GM12864 (cell line): ENCODE results near the gene NCCRP1.
A peak's percentile ranks its signal among the peaks of the same experiment; 100 is the strongest.
"Not testable (repeated sequence)": the region's sequence is repeated elsewhere in the genome, so short reads cannot be mapped to it uniquely, and the experiment has no call there.

Source experiments
- DNase-seq: peaks from one replicate; pipeline ENCODE4 v3.0.0-alpha.2; 2011; ENCODE audit warnings: low read depth
- H3K4me3 ChIP-seq: 2 replicates; pipeline ENCODE4 v1.5.1; 2011; ENCODE audit warnings: mild to moderate bottlenecking, low read depth, low read length, control low read depth
- TF ChIP-seq, protein P1 (sequence below): IDR thresholded peaks from 2 replicates; pipeline ENCODE4 v1.5.1; 2011; ENCODE audit warnings: low read depth, mild to moderate bottlenecking, moderate library complexity, low read length, control low read depth, inconsistent platforms; ENCODE audit errors: missing control alignments

NCCRP1 gene

GRCh38 chr19:39237200-39238184 is 40.7 kb downstream of the NCCRP1 start:
- TF ChIP-seq, protein P1, sequence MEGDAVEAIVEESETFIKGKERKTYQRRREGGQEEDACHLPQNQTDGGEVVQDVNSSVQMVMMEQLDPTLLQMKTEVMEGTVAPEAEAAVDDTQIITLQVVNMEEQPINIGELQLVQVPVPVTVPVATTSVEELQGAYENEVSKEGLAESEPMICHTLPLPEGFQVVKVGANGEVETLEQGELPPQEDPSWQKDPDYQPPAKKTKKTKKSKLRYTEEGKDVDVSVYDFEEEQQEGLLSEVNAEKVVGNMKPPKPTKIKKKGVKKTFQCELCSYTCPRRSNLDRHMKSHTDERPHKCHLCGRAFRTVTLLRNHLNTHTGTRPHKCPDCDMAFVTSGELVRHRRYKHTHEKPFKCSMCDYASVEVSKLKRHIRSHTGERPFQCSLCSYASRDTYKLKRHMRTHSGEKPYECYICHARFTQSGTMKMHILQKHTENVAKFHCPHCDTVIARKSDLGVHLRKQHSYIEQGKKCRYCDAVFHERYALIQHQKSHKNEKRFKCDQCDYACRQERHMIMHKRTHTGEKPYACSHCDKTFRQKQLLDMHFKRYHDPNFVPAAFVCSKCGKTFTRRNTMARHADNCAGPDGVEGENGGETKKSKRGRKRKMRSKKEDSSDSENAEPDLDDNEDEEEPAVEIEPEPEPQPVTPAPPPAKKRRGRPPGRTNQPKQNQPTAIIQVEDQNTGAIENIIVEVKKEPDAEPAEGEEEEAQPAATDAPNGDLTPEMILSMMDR: no peak
- DNase-seq: peak; percentile 45
- no peak overlapping the region; the same call in 1 of the 2 replicates for H3K4me3 ChIP-seq

GRCh38 chr19:39238209-39238608 is 41.4 kb downstream of the NCCRP1 start:
- H3K4me3 ChIP-seq: no peak overlapping the region
- TF ChIP-seq, protein P1: no peak
- DNase-seq: no peak

GRCh38 chr19:39238944-39239343 is 42.2 kb downstream of the NCCRP1 start:
- no peak overlapping the region for H3K4me3 ChIP-seq
- TF ChIP-seq, protein P1: no peak
- no peak for DNase-seq

DNA sequence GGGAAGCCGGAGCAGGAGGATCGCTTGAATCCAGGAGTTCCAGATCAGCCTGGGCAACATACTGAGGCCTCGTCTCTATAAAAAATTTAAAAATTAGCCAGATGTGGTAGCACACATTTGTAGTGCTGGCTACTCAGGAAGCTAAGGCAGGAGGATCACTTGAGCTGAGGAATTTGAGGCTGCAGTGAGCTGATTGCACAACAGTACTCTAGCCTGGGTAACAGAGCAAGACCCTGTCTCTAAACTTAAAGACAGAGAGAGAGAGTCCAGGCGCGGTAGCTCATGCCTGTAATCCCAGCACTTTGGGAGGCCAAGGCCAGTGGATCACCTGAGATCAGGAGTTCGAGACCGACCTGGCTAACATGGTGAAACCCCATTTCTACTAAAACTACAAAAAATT is 43.7 kb downstream of the NCCRP1 start:
- TF ChIP-seq, protein P1: no peak
- DNase-seq: no peak

DNA sequence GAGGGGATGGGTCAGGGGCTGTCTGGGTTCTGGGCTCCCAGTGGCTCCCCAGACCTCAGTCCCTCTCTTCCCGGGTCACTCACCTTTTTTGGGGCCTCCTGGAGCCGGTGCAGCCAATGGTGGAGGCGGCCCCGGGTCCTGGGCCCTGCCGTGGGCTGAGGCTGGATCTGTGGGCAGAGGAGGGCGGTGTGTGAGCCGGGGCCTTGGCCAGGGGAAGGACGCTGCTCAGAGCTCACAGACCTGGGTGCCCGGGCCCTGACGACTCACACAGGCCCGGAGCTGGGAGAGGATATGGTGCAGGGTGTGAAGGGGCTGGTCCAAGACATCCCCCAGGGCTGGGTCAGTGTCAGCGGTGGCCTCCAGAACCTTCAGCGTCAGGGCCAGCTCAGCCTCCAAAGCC is 47.0 kb downstream of the NCCRP1 start:
- DNase-seq, H3K4me3 ChIP-seq: not testable (repeated sequence)

More for the DNA sequence above, 43.7 kb downstream of the NCCRP1 start:
- no peak overlapping the region for H3K4me3 ChIP-seq

DNA sequence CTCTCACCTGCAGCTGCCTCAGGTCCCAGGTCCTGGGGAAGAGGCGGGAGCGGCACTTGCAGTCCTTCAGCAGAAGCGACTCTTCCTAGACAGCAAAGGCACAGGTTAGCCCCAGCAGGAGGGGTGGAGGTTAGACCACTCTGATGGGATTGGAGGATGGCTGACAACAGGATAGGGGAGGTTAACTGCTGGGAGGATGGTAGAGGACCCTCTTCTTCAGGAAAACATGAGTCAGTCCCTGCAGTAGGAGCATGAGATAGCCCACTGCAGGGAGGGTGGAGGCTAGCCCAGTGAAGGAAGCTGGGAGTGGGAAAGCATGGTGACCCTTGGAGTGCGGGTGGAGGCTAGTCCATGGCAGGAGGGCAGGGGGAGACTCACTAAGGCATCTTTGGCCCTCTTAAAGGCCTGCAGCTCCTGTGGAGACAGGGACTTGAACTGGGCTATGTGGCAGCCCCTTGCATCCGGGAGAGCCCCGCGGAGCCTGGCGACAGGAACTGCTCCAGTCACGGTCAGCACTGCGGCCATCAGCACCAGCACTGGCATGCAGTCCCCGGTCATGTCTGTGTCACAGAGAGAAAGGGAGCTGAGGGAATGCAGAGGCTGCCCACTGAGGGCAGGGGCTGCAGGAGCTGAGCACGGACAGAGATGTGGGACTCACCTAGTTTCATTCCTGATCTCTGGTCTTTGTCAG is 47.8 kb downstream of the NCCRP1 start, which contains the start of gene IFNL3:
TSS of gene IFNL3 (minus strand) at position 597 of the 691 bp plus-strand sequence. CDS start at position 558, 39 bp downstream.
- H3K4me3 ChIP-seq, DNase-seq: not testable (repeated sequence)

GRCh38 chr19:39245166-39245565 is 48.4 kb downstream of the NCCRP1 start:
- not testable (repeated sequence) for H3K4me3 ChIP-seq, DNase-seq

GRCh38 chr19:39246951-39247669 is 50.3 kb downstream of the NCCRP1 start:
- TF ChIP-seq, protein P1: no peak
- no peak overlapping the region for H3K4me3 ChIP-seq

More at GRCh38 chr19:39246951-39247669, 50.3 kb downstream of the NCCRP1 start:
- DNase-seq: no peak
